PC-9 (cell line): ENCODE measurements around the gene BMP10.
A peak's percentile ranks its signal among the peaks of the same experiment; 100 is the strongest.

ENCODE experiments used
- CTCF ChIP-seq: fragments of 200-600 bp; sonication (generic); conservative IDR thresholded peaks from 2 replicates; pipeline ENCODE4 v1.6.1; 2017; ENCODE audit warnings: mixed run types, antibody characterized with exemption, mild to moderate bottlenecking, moderate library complexity
- EZH2 ChIP-seq: fragments of 200-600 bp; sonication (generic); IDR thresholded peaks from 2 replicates; pipeline ENCODE4 v1.8.0; 2017; ENCODE audit warnings: antibody characterized with exemption, low read depth

GRCh38 chr2:68909793-68910674, 38.8 kb upstream of the BMP10 start:
- TF ChIP-seq CTCF, result peak; percentile 86
- TF ChIP-seq EZH2, result no peak
